Effector CD8-positive, alpha-beta T cell (primary cell): Measurements from ENCODE around the gene LTA.

Experiments
- DNase-seq: peaks from one replicate; lab custom pipeline; 2025; lab: John Stamatoyannopoulos, UW
- total RNA-seq, 4 experiments: gene quantifications; one replicate each; lab custom pipeline; 2026; lab: John Stamatoyannopoulos, UW

LTA gene
- 6.2 to 147 (median 8.6) reads per million in 4 experiments for total RNA-seq

DNA sequence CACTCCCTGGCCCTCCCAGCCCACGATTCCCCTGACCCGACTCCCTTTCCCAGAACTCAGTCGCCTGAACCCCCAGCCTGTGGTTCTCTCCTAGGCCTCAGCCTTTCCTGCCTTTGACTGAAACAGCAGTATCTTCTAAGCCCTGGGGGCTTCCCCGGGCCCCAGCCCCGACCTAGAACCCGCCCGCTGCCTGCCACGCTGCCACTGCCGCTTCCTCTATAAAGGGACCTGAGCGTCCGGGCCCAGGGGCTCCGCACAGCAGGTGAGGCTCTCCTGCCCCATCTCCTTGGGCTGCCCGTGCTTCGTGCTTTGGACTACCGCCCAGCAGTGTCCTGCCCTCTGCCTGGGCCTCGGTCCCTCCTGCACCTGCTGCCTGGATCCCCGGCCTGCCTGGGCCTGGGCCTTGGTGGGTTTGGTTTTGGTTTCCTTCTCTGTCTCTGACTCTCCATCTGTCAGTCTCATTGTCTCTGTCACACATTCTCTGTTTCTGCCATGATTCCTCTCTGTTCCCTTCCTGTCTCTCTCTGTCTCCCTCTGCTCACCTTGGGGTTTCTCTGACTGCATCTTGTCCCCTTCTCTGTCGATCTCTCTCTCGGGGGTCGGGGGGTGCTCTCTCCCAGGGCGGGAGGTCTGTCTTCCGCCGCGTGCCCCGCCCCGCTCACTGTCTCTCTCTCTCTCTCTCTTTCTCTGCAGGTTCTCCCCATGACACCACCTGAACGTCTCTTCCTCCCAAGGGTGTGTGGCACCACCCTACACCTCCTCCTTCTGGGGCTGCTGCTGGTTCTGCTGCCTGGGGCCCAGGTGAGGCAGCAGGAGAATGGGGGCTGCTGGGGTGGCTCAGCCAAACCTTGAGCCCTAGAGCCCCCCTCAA, at the start of gene LTA:
TSS of gene LTA (plus strand) at position 249 of the 871 bp plus-strand sequence. CDS start at position 703, 454 bp downstream.
- DNase-seq, result peak; percentile 58

DNA sequence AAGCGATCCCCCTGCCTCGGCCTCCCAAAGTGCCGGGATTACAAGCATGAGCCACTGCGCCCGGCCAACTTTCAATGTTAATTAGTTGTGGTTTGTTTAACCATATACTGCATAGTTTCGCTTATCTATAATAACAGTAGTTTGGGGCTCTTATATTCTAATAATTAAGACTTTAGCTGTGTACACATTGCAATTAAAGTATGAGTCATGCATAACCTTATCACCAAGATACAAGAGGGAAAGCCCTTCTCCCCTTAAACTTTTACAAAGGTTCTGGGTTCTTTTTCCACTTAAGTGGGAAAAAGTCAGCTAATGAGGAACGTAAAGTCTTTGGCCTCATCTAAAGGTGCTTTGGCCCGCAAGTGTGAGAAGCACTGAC, 46.5 kb upstream of the LTA start:
- DNase-seq, result no peak

GRCh38 chr6:31525932-31526591, 46.0 kb upstream of the LTA start:
- no peak for DNase-seq

DNA sequence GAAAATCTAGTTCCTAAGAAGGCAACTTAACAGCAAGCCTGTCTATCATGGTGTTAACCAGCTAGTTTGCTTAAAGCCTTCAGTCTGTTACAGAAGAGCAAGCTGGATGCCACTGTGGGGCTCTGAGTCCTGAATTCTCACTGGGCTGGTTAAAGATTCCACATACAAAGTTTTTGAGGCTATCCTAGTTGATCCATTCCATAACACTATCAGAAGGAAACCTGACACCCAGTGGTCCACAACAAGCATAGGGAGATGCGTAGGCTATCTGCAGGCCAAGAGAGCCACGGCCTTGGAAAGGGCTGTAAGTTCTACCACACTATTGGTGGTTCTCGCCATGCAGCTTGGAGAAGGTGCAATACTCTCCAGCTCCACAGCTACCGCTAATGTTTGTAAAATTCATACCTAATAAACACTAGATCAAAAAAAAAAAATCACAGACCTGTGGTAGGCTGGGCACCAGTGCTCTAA, 43.7 kb upstream of the LTA start:
- DNase-seq, result no peak

- DNase-seq, result no peak
Observed at GRCh38 chr6:31528821-31529328, 43.2 kb upstream of the LTA start, which contains the start of gene MCCD1. Gene MCCD1 (plus strand): TSS chr6:31528962. CDS start chr6:31529015, 53 bp downstream.

DNA sequence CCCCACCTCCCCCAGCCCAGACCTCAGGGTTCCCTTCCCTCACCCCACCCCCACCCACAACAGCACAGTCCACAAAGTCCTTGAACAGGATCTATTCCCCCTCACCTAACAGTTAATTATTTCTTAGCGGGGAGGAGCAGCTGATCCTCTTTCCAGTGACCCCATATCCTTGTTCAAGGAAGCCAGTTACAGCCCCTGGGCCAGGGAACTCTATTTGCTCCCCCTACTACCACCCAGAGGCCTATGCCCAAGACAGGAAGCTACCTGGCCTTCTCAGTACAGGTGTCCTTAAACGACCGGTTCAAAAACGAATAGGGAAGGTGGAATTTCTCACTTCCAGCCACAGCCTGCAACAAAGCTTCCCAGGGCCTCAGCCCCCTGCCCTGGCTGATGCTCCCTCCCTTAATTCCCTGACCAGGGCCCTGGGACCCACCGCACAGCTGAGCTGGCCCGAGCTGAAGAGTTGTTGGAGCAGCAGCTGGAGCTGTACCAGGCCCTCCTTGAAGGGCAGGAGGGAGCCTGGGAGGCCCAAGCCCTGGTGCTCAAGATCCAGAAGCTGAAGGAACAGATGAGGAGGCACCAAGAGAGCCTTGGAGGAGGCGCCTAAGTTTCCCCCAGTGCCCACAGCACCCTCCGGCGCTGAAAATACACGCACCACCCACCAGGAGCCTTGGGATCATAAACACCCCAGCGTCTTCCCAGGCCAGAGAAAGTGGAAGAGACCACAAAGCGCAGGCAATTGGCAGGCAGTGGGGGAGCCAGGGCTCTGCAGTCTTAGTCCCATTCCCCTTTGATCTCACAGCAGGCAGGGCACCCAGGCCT, 42.5 kb upstream of the LTA start:
- DNase-seq, result no peak

DNA sequence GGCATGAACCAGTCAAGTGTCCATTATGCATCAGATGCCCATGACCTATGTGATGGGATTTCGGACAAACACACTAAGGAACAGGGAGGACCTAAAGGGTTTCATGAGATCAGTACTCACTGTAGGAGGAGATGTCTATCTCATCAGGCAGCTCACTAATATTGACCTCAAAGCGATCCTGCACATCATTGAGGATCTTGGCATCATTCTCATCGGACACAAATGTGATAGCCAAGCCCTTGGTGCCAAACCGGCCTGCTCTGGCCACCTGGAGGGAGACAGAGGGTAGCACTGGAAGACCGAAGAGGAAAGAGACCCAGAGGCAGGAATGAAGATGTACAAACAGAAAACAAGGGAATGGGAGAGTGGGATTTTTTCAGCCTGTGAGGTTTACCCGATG, 41.4 kb upstream of the LTA start:
- no peak for DNase-seq

- DNase-seq, result no peak
Observed at GRCh38 chr6:31531162-31531561, 40.9 kb upstream of the LTA start.

DNA sequence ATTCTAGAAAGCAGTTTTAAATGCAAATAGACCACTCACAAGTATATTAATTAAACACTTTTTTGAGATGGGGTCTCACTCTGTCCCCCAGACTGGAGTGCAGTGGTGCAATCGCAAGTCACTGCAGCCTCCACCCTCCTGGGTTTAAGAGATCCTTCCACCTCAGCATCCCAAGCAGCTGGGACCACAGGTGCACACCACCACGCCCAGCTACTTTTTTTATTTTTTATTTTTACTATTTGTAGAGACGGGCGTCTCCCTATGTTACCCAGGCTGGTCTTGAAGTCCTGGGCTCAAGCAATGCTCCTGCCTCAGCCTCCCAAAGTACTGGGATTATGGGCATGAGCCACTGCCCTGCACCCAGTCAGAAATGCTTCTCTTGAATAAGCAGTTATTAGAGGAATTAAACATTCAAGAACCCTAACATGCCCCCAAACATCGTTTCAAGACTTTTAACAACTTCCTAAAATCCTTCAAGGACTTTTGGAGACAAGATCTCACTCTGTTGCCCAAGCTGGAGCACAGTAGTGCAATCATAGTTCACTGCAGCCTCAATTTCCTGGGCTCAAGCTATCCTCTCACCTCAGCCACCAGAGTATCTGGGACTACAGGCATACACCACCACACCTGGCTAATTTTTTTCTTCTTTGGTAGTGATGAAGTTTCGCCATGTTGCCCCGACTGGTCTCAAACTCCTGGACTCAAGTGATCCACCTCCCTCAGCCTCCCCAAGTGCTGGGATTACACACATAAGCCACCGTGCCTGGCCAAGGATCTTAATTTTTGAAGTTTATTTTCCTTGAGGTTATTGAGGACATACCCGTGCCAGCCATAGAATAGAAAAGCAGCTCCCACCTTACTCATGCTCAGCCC, 40.1 kb upstream of the LTA start:
- no peak for DNase-seq

DNA sequence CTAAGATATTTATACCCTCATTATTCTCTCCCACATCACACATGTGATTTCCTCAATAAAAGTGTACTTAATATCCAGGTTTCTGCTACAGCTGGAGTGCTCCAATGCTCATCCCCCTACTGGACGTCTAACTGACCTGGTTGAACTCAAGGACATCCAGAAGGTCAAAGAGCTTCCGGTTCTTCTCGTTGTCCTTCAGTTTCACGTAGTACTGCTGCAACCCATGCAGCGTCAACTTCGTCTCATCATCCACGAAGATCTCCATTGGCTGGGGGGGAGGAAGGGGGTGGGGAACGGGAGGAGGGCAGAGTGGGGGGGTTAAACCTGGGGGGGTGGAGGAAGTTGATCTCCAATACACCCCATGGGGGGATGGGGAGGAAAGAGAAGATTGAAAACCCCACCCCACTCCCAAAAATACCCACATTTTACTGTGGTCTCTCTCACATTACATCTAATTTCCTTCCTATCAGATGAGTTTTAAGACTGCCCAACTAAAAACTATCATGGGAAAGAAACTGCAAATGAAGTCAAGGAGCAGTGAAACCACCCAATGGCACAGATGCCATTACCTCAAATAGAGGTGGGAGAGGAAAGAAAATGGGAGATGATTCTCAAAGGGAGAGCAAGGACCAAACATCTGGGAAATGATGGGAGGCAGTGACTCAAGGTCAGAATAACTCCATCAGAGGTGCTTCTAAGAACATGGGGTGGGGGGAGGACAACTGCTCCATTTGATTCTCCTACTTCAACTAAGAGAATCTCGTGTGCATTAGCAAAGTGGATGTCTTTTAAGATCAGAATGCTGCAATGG, 39.2 kb upstream of the LTA start:
- no peak for DNase-seq

GRCh38 chr6:31533455-31533841, 38.6 kb upstream of the LTA start:
- DNase-seq, result no peak

- DNase-seq, result no peak
Observed at GRCh38 chr6:31534011-31534410, 38.1 kb upstream of the LTA start.

GRCh38 chr6:31534521-31535040, 37.5 kb upstream of the LTA start:
- no peak for DNase-seq

DNA sequence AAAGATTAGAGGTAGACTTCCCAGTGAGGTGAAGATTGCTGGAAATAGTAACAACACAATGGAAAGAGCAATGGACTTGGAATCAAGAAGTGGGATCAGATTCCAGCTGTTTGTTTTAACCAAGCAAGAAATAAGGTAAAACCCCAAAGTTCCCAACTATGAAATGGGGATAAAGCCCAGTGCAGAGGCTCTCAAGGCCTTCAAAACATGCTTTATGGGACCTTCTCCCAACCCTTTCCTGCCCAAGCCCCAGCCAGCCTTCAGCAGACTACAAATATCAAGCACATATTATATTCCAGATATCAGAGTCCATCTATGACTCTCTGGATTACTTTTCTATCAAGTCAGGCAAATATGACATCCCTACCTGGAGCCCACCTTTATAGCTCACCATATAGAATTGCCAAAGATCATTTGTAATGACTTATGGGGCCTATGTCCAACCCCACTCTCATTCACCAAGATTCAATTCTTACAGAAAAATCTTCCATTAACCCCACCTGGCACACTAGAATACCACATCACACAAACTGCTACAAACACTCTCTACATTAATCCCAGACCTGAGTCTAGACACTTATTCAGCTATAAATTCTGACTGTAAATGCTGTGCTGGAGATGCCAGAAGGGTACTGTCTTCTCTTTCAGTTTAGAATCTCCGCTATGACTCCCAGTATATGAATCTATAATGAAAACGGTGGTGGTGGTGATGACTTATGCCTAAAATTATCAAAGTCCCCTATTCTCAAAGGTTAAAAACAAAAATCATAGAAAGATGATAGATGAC, 36.4 kb upstream of the LTA start:
- no peak for DNase-seq

- no peak for DNase-seq
Observed at GRCh38 chr6:31538805-31539400, 33.2 kb upstream of the LTA start.

- DNase-seq, result no peak
Observed at GRCh38 chr6:31540640-31541039, 31.4 kb upstream of the LTA start.

DNA sequence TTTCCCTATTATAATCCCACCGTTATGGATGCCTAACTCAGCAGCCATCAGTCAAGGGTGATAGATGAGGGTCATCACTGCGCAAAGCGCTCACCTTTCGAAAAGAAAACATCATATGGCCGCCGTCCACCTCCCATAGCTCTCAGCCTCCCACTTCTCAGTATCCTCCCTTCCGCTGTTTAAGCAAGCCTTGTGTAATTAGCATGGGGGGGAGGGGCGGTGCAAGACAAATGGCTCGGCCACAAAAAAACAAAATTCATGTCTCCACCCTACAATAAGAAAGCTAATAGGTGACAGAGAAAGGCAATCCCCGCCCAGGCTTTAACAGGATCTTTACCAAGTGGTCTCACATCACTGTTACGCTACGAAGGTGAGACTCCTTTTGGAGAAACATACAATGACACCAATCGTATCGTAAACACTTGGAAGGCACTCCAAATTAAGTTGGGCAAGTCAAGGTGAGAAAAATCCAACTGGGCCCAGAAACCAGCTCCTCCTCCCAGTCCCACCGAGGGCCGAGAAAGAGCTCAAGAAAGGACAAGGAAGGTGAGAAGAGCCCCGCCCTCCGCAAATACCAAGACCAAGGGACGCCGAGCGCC, 30.9 kb upstream of the LTA start:
- DNase-seq, result peak; percentile 37
